Parathyroid adenoma (tissue), 2 donors: ENCODE results near the gene STX4.

Source experiments
- H2AFZ ChIP-seq: fragments of 300-600 bp; sonication (generic); one replicate; pipeline ENCODE4 v1.7.0; 2017; ENCODE audit warnings: antibody characterized with exemption, mild to moderate bottlenecking
- H3K27ac ChIP-seq: fragments of 300-600 bp; sonication (generic); one replicate; pipeline ENCODE4 v1.7.0; 2017
- H3K27me3 ChIP-seq: fragments of 300-600 bp; sonication (generic); one replicate; pipeline ENCODE4 v1.7.0; 2017; ENCODE audit warnings: low read length; ENCODE audit not compliant: control insufficient read depth, insufficient read depth
- H3K36me3 ChIP-seq: fragments of 300-600 bp; sonication (generic); one replicate; pipeline ENCODE4 v1.7.0; 2017; ENCODE audit warnings: low read length; ENCODE audit not compliant: control insufficient read depth, insufficient read depth
- H3K4me1 ChIP-seq: fragments of 300-600 bp; sonication (generic); one replicate; pipeline ENCODE4 v1.7.0; 2017; ENCODE audit warnings: control low read depth
- H3K4me2 ChIP-seq: fragments of 300-600 bp; sonication (generic); one replicate; pipeline ENCODE4 v1.7.0; 2017; ENCODE audit warnings: low read length
- H3K4me3 ChIP-seq: fragments of 300-600 bp; sonication (generic); one replicate; pipeline ENCODE4 v1.7.0; 2017; ENCODE audit warnings: low read depth, low read length
- H3K79me2 ChIP-seq: fragments of 300-600 bp; sonication (generic); one replicate; pipeline ENCODE4 v1.7.0; 2017; ENCODE audit warnings: control low read depth
- H3K9ac ChIP-seq: fragments of 300-600 bp; sonication (generic); one replicate; pipeline ENCODE4 v1.7.0; 2017; ENCODE audit warnings: mild to moderate bottlenecking
- H3K9me3 ChIP-seq: fragments of 300-600 bp; sonication (generic); one replicate; pipeline ENCODE4 v1.7.0; 2017; ENCODE audit warnings: low read length; ENCODE audit not compliant: control insufficient read depth
- TF ChIP-seq, protein P1 (sequence below): fragments of 300-600 bp; sonication (generic); IDR thresholded peaks from one replicate; pipeline ENCODE4 v1.7.0; 2017; ENCODE audit warnings: antibody characterized with exemption, mild to moderate bottlenecking
- donor health status: primary hyperparathyroidism.

Gene STX4

GRCh38 chr16:31007684-31008083 is 25.7 kb upstream of the STX4 start:
- no peaks in the 10 kb centered on the region for H3K27me3 ChIP-seq
- no peak overlapping the region for H3K4me3 ChIP-seq
- H3K9me3 ChIP-seq, result no peaks in the 10 kb centered on the region
- no peaks in the 10 kb centered on the region for H3K79me2 ChIP-seq
- H3K4me2 ChIP-seq, result no peak overlapping the region
- no peak overlapping the region for H2AFZ ChIP-seq
- H3K27ac ChIP-seq, result no peak overlapping the region
- no peaks in the 10 kb centered on the region for H3K36me3 ChIP-seq
- H3K4me1 ChIP-seq, result peaks cover under 1% of the 10 kb centered on the region
- H3K9ac ChIP-seq, result no peak overlapping the region
- TF ChIP-seq, protein P1, sequence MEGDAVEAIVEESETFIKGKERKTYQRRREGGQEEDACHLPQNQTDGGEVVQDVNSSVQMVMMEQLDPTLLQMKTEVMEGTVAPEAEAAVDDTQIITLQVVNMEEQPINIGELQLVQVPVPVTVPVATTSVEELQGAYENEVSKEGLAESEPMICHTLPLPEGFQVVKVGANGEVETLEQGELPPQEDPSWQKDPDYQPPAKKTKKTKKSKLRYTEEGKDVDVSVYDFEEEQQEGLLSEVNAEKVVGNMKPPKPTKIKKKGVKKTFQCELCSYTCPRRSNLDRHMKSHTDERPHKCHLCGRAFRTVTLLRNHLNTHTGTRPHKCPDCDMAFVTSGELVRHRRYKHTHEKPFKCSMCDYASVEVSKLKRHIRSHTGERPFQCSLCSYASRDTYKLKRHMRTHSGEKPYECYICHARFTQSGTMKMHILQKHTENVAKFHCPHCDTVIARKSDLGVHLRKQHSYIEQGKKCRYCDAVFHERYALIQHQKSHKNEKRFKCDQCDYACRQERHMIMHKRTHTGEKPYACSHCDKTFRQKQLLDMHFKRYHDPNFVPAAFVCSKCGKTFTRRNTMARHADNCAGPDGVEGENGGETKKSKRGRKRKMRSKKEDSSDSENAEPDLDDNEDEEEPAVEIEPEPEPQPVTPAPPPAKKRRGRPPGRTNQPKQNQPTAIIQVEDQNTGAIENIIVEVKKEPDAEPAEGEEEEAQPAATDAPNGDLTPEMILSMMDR, result no peak

DNA sequence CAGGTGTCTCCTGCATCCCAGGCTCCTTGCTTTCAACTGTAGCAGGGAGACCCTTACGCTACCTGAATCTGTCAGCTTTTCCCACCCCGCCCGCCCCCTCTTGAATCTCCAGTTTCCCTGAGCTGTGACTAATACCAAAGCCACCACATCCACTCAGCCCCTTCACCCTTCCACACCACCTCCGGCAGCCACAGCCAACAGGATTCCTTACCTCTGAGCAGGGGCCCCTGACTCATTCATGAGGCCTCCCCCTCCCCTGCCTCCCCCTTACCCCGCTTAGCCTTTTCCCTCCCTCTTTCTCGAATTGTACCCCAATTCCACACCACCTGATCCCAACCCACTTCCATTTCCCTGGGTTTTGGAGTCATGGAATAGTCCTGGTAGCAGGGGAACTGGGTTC is 25.2 kb upstream of the STX4 start:
- H3K27me3 ChIP-seq, result no peaks in the 10 kb centered on the region
- TF ChIP-seq, protein P1, result no peak
- no peaks in the 10 kb centered on the region for H3K36me3 ChIP-seq

DNA sequence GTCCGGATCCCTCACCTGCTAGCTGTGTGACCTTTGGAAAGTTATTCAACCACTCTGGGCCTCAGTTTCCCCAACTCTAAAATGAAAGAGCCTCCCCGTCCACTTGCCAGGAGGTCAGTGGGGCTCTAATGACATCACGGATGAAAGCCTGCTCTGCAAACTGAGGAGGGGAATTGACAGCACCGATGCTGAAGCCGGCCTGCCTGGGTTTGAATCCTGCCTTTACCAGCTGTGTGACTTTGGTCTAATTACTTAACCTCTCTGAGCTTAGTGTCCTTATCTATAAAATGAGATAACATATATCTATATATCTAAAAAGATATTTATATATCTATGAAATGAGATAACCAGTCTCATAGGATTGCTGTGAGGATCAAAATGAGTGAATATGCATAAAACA is 24.8 kb upstream of the STX4 start:
- Histone ChIP-seq H3K4me1 (no peaks in the 10 kb centered on the region), H3K4me3 (no peak overlapping the region), H2AFZ (no peak overlapping the region), H3K4me2 (no peak overlapping the region), H3K36me3 (no peaks in the 10 kb centered on the region), H3K27me3 (no peaks in the 10 kb centered on the region), H3K27ac (no peak overlapping the region), H3K9ac (no peak overlapping the region), H3K9me3 (no peaks in the 10 kb centered on the region), H3K79me2 (no peaks in the 10 kb centered on the region)
- TF ChIP-seq, protein P1, result no peak

More for the DNA sequence above, 25.2 kb upstream of the STX4 start:
- Histone ChIP-seq H3K9ac (no peak overlapping the region), H3K4me2 (no peak overlapping the region), H3K27ac (no peak overlapping the region), H3K4me1 (no peaks in the 10 kb centered on the region), H3K4me3 (no peak overlapping the region), H3K9me3 (no peaks in the 10 kb centered on the region), H2AFZ (no peak overlapping the region), H3K79me2 (no peaks in the 10 kb centered on the region)

- Histone ChIP-seq H3K27me3 (no peaks in the 10 kb centered on the region), H3K27ac (no peak overlapping the region), H3K4me2 (no peak overlapping the region), H2AFZ (no peak overlapping the region), H3K36me3 (no peaks in the 10 kb centered on the region), H3K4me3 (no peak overlapping the region), H3K4me1 (no peaks in the 10 kb centered on the region), H3K9ac (no peak overlapping the region), H3K79me2 (no peaks in the 10 kb centered on the region), H3K9me3 (no peaks in the 10 kb centered on the region)
- TF ChIP-seq, protein P1, result no peak
Measured at GRCh38 chr16:31009120-31009519, 24.2 kb upstream of the STX4 start.

DNA sequence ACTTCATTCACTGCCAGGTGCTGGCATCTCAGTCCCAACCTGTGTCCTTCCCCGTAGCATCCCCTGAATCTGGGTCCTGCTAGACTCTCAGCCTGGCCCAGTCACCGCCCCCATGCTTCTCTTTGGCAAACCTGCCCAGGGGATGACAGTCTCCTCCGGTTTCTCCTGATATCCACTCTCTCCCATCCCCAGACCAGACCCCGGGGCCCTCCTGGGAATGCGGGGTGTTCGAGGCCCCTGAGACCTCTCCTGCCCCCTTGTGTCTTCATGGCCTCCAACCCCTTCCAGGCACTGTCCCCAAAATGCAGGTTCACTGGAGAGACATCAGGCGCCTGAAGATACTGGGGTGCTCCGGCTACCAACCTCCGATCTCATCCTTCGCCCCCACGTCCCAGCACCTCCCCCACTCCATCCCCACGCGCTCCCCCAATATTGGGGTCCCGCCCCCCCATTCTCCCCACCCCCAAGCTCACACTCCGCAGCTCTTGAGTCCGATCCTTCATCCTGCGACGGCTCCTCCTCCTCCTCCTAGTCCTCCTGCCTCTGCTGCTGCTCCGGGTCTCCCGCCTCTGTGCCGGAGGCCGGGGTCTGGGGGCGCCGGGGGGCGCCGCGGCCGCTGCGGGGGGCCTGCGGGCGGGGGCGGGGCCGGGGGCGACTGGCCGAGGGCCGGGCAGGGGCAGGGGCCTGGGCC is 23.3 kb upstream of the STX4 start:
- Histone ChIP-seq H3K27me3 (no peaks in the 10 kb centered on the region), H3K4me2 (no peak overlapping the region), H3K36me3 (no peaks in the 10 kb centered on the region), H3K9me3 (no peaks in the 10 kb centered on the region), H3K4me3 (no peak overlapping the region), H3K79me2 (no peaks in the 10 kb centered on the region), H3K4me1 (no peaks in the 10 kb centered on the region), H3K9ac (no peak overlapping the region), H2AFZ (no peak overlapping the region), H3K27ac (no peak overlapping the region)
- TF ChIP-seq, protein P1, result no peak
